ENCODE measurements around the gene GPC6.

GPC6 gene

DNA sequence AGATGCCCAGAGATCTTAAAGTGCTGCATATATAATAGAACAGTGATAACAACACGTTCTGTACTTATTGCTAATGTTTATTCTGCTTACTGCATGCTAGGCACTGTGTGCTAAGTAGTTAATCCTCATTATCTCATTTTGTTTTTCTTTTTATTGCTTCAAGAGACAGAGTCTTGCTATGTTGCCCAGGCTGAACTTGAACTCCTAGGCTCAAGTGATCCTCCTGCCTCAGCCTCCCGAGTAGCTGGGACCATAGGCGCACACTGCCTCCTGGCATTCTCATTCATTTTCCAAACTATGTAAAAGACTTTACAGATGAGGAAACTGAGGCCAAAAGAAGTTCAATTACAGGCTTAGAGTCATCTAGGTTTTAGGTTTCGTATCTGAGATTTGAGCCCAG is 548.4 kb downstream of the GPC6 start:
- H3K27ac ChIP-seq (ENCODE audit: insufficient read depth in 1 of 2, low read depth in 1 of 2, low read length in 2 of 2, poor library complexity in 1 of 2, severe bottlenecking in 2 of 2), result no peak overlapping the region
- ChIA-PET POLR2A (no interaction called here), CTCF (no interaction called here)
- H3K36me3 ChIP-seq (ENCODE audit: control insufficient read depth in 4 of 4, insufficient read depth in 4 of 4, low read length in 3 of 4), result no peaks in the 10 kb centered on the region
- no peak for DNase-seq
- H3K27me3 ChIP-seq (replicated peaks in 2 of 5; ENCODE audit: control insufficient read depth in 4 of 5, insufficient read depth in 5 of 5, low read length in 4 of 5), result no peaks in the 10 kb centered on the region
- no peaks in the 10 kb centered on the region for H3K9me3 ChIP-seq (ENCODE audit: control extremely low read depth in 1 of 5, control insufficient read depth in 4 of 5, insufficient read depth in 2 of 5, low read depth in 1 of 5, low read length in 4 of 5)
- no peaks in the 10 kb centered on the region for H3K4me1 ChIP-seq (ENCODE audit: control extremely low read depth in 1 of 4, control insufficient read depth in 4 of 4, insufficient read depth in 4 of 4, low read length in 3 of 4)
- H3K4me3 ChIP-seq (ENCODE audit: control insufficient read depth in 1 of 7, extremely low read depth in 1 of 7, insufficient read depth in 4 of 7, low read depth in 2 of 7, low read length in 6 of 7), result no peak overlapping the region
- WGBS (ENCODE audit: insufficient coverage), result 96% methylated on average over 3 of the region's 4 CpGs

DNA sequence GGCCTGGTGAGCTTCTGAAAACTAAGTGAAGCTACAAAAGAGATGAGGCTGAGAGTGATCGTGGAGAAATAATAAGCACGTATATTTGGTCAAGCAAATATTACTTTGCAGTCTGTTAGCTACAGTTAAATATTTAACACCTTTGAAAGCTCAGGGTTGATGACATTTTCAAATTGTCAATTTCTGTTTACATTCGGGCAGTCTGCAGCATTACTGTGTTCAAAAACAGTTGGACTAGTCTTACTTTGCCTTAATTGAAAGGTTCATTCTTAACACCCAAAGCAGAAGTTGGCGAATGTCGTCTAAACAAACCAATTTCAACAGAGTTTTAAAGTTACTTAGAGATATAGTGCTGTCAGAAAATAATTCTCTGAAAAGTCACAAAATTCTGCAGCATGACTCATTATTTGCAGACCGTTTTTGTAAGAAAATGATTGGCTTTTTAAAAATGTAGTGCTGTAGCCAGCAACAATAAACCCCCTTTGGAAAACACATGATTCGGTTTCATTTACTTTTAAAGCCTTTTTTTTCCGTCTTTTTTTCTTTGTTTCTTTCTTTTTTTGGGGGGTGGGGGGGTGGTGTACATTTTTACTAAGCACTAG is 549.0 kb downstream of the GPC6 start:
- ChIA-PET POLR2A (no interaction called here), CTCF (no interaction called here)
- no peaks in the 10 kb centered on the region for H3K36me3 ChIP-seq (ENCODE audit: control insufficient read depth in 4 of 4, insufficient read depth in 4 of 4, low read length in 3 of 4)
- H3K27ac ChIP-seq (ENCODE audit: insufficient read depth in 1 of 2, low read depth in 1 of 2, low read length in 2 of 2, poor library complexity in 1 of 2, severe bottlenecking in 2 of 2), result no peak overlapping the region
- H3K27me3 ChIP-seq (replicated peaks in 2 of 5; ENCODE audit: control insufficient read depth in 4 of 5, insufficient read depth in 5 of 5, low read length in 4 of 5), result no peaks in the 10 kb centered on the region
- DNase-seq, result no peak
- H3K4me1 ChIP-seq (ENCODE audit: control extremely low read depth in 1 of 4, control insufficient read depth in 4 of 4, insufficient read depth in 4 of 4, low read length in 3 of 4), result no peaks in the 10 kb centered on the region
- no peaks in the 10 kb centered on the region for H3K9me3 ChIP-seq (ENCODE audit: control extremely low read depth in 1 of 5, control insufficient read depth in 4 of 5, insufficient read depth in 2 of 5, low read depth in 1 of 5, low read length in 4 of 5)
- 100% methylated on average over 2 of the region's 8 CpGs for WGBS (ENCODE audit: insufficient coverage)
- no peak overlapping the region for H3K4me3 ChIP-seq (ENCODE audit: control insufficient read depth in 1 of 7, extremely low read depth in 1 of 7, insufficient read depth in 4 of 7, low read depth in 2 of 7, low read length in 6 of 7)

DNA sequence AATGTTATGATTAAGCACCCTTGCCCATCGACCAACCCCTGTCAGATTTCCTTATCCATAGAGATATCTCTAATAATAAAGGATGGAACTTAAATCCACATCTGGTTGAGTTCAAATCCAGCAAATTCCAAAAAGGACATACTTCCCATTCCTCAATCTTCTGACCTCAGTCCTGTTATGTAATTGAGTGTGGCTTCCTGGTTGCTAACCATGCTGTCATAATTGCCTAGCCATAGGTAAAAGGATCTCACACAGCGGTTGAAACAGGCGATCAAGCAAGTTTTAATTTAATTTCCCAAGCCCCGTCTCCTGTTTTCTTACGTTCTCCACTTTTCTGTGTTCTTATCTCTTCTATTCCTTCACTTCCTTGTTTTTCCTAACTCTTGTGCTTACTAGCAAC is 550.3 kb downstream of the GPC6 start:
- no peak for DNase-seq

DNA sequence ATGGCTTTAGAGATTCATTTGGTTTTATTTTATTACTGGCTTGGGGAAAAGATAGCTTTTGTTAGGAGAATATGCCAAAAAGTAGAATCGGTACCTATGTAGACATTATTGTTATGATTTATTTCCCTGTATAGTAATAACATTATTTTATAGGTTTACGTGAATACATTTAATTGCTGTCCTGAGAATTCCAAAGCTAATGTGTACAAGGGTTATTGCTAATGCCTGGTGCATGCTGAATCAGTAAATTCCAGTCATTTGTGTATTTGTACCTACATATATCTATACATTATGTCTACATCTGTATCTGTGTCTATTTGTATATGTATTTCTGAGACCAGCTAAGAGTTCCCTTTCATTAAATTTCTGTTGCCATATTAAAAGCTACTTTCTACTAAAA is 550.9 kb downstream of the GPC6 start:
- no CpG with 5 or more reads among the region's 2 CpGs for WGBS (ENCODE audit: insufficient coverage)
- CTCF ChIA-PET, result no interaction called here
- H3K27ac ChIP-seq (ENCODE audit: insufficient read depth in 1 of 2, low read depth in 1 of 2, low read length in 2 of 2, poor library complexity in 1 of 2, severe bottlenecking in 2 of 2), result no peak overlapping the region

More for the DNA sequence above, 550.3 kb downstream of the GPC6 start:
- ChIA-PET POLR2A (no interaction called here), CTCF (no interaction called here)
- no peaks in the 10 kb centered on the region for H3K27me3 ChIP-seq (replicated peaks in 2 of 5; ENCODE audit: control insufficient read depth in 4 of 5, insufficient read depth in 5 of 5, low read length in 4 of 5)
- no peak overlapping the region for H3K4me3 ChIP-seq (ENCODE audit: control insufficient read depth in 1 of 7, extremely low read depth in 1 of 7, insufficient read depth in 4 of 7, low read depth in 2 of 7, low read length in 6 of 7)
- H3K9me3 ChIP-seq (ENCODE audit: control extremely low read depth in 1 of 5, control insufficient read depth in 4 of 5, insufficient read depth in 2 of 5, low read depth in 1 of 5, low read length in 4 of 5), result no peaks in the 10 kb centered on the region
- 80% methylated on average over 4 of the region's 5 CpGs for WGBS (ENCODE audit: insufficient coverage)
- H3K27ac ChIP-seq (ENCODE audit: insufficient read depth in 1 of 2, low read depth in 1 of 2, low read length in 2 of 2, poor library complexity in 1 of 2, severe bottlenecking in 2 of 2), result no peak overlapping the region
- no peaks in the 10 kb centered on the region for H3K4me1 ChIP-seq (ENCODE audit: control extremely low read depth in 1 of 4, control insufficient read depth in 4 of 4, insufficient read depth in 4 of 4, low read length in 3 of 4)
- H3K36me3 ChIP-seq (ENCODE audit: control insufficient read depth in 4 of 4, insufficient read depth in 4 of 4, low read length in 3 of 4), result no peaks in the 10 kb centered on the region

DNA sequence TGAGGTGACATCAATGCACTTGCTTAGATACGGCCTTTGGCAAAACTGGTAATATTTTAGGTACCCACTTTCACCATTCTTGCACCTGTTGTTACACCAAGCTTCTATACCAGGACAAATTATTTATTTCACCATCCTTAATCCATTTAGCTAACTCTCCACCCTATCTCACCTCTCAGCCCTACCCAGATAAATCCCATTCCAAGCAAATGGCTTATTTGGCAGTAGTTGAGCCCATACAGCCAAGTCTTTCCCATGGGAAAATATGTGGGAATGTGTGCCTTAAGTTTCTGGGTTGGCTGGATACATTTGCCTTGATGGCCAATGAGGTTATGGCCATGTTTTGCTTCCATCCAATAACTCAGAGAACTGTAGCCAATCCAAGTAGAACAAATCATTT is 551.9 kb downstream of the GPC6 start:
- Histone ChIP-seq H3K36me3 (ENCODE audit: control insufficient read depth in 4 of 4, insufficient read depth in 4 of 4, low read length in 3 of 4) (no peaks in the 10 kb centered on the region), H3K4me1 (ENCODE audit: control extremely low read depth in 1 of 4, control insufficient read depth in 4 of 4, insufficient read depth in 4 of 4, low read length in 3 of 4) (no peaks in the 10 kb centered on the region), H3K9me3 (ENCODE audit: control extremely low read depth in 1 of 5, control insufficient read depth in 4 of 5, insufficient read depth in 2 of 5, low read depth in 1 of 5, low read length in 4 of 5) (peaks cover 0 to 2% (median 0%) of the 10 kb centered on the region in 5 experiments), H3K27me3 (replicated peaks in 2 of 5; ENCODE audit: control insufficient read depth in 4 of 5, insufficient read depth in 5 of 5, low read length in 4 of 5) (no peaks in the 10 kb centered on the region), H3K27ac (ENCODE audit: insufficient read depth in 1 of 2, low read depth in 1 of 2, low read length in 2 of 2, poor library complexity in 1 of 2, severe bottlenecking in 2 of 2) (no peak overlapping the region), H3K4me3 (ENCODE audit: control insufficient read depth in 1 of 7, extremely low read depth in 1 of 7, insufficient read depth in 4 of 7, low read depth in 2 of 7, low read length in 6 of 7) (no peak overlapping the region)
- 75% methylated on average over 1 of the region's 1 CpG for WGBS (ENCODE audit: insufficient coverage)
- no peak for DNase-seq
- POLR2A ChIA-PET, result no interaction called here
- CTCF ChIA-PET, result no interaction called here

More for the DNA sequence above, 550.9 kb downstream of the GPC6 start:
- POLR2A ChIA-PET, result no interaction called here
- Histone ChIP-seq H3K27me3 (replicated peaks in 2 of 5; ENCODE audit: control insufficient read depth in 4 of 5, insufficient read depth in 5 of 5, low read length in 4 of 5) (no peaks in the 10 kb centered on the region), H3K36me3 (ENCODE audit: control insufficient read depth in 4 of 4, insufficient read depth in 4 of 4, low read length in 3 of 4) (no peaks in the 10 kb centered on the region), H3K9me3 (ENCODE audit: control extremely low read depth in 1 of 5, control insufficient read depth in 4 of 5, insufficient read depth in 2 of 5, low read depth in 1 of 5, low read length in 4 of 5) (no peaks in the 10 kb centered on the region), H3K4me1 (ENCODE audit: control extremely low read depth in 1 of 4, control insufficient read depth in 4 of 4, insufficient read depth in 4 of 4, low read length in 3 of 4) (no peaks in the 10 kb centered on the region), H3K4me3 (ENCODE audit: control insufficient read depth in 1 of 7, extremely low read depth in 1 of 7, insufficient read depth in 4 of 7, low read depth in 2 of 7, low read length in 6 of 7) (no peak overlapping the region)
- no peak for DNase-seq

DNA sequence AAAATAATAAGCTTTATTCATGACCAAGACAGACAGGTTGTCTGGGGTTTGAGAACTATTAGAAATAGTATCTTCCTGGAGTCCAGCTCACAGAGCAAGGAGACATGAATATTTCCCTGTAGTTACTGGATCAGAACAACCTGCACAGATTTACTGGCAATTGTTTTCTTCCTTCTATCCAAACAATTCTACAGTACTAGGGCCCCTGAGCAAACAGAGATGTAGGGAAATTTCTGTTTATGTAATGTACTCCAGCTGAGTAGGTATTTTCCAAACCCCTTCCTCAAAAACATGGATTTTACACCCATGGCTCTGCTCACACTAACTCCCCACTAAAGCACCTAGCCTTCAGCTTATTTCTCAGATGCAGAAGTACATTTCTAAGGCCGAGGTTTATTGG is 557.6 kb downstream of the GPC6 start:
- no peaks in the 10 kb centered on the region for H3K36me3 ChIP-seq (ENCODE audit: control insufficient read depth in 4 of 4, insufficient read depth in 4 of 4, low read length in 3 of 4)
- peaks cover 0 to 2% (median 0%) of the 10 kb centered on the region in 5 experiments for H3K9me3 ChIP-seq (ENCODE audit: control extremely low read depth in 1 of 5, control insufficient read depth in 4 of 5, insufficient read depth in 2 of 5, low read depth in 1 of 5, low read length in 4 of 5)
- no peaks in the 10 kb centered on the region for H3K27me3 ChIP-seq (replicated peaks in 2 of 5; ENCODE audit: control insufficient read depth in 4 of 5, insufficient read depth in 5 of 5, low read length in 4 of 5)
- ChIA-PET POLR2A (no interaction called here), CTCF (interaction anchor here (1.3 kb wide), 1 partner anchor 17 kb away, joined by 3 read pairs; no protein-coding TSS in a partner anchor)
- no peaks in the 10 kb centered on the region for H3K4me1 ChIP-seq (ENCODE audit: control extremely low read depth in 1 of 4, control insufficient read depth in 4 of 4, insufficient read depth in 4 of 4, low read length in 3 of 4)
- WGBS (ENCODE audit: insufficient coverage), result no CpG with 5 or more reads among the region's 1 CpG
- DNase-seq, result no peak
- H3K4me3 ChIP-seq (ENCODE audit: control insufficient read depth in 1 of 7, extremely low read depth in 1 of 7, insufficient read depth in 4 of 7, low read depth in 2 of 7, low read length in 6 of 7), result no peak overlapping the region
- no peak overlapping the region for H3K27ac ChIP-seq (ENCODE audit: insufficient read depth in 1 of 2, low read depth in 1 of 2, low read length in 2 of 2, poor library complexity in 1 of 2, severe bottlenecking in 2 of 2)

DNA sequence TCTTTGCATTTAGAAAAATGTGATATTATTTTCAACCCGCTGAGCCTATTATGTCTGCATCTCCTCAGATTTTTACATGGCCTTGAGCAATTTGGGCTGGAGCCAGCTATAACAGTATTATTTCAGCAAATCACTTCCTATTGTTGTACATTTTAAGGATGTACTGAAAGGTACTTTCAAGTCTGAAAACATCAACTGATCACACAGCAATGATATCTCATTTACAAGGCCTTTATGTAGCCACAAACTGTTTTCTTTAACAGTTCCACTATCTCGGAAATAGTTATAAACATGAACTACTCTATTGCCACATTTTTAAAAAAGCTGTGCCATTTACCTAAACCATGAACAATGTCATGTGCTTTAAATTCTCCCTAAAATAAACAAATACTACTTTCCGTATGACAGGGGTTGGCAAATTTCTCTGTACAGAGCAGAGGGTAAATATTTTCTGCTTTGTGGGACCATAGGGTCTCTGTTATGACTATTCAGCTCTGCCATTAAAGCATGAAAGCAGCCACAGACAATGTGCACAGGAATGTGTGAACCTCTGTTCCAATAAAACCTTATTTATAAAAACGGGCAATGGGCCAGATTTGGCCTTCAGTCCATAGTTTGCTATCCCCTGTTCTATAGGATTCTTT is 560.4 kb downstream of the GPC6 start:
- no peaks in the 10 kb centered on the region for H3K36me3 ChIP-seq (ENCODE audit: control insufficient read depth in 4 of 4, insufficient read depth in 4 of 4, low read length in 3 of 4)
- no peaks in the 10 kb centered on the region for H3K4me1 ChIP-seq (ENCODE audit: control extremely low read depth in 1 of 4, control insufficient read depth in 4 of 4, insufficient read depth in 4 of 4, low read length in 3 of 4)
- ChIA-PET POLR2A (no interaction called here), CTCF (no interaction called here)
- H3K9me3 ChIP-seq (ENCODE audit: control extremely low read depth in 1 of 5, control insufficient read depth in 4 of 5, insufficient read depth in 2 of 5, low read depth in 1 of 5, low read length in 4 of 5), result peaks cover 0 to 2% (median 0%) of the 10 kb centered on the region in 5 experiments
- H3K27me3 ChIP-seq (replicated peaks in 2 of 5; ENCODE audit: control insufficient read depth in 4 of 5, insufficient read depth in 5 of 5, low read length in 4 of 5), result no peaks in the 10 kb centered on the region
- no peak for DNase-seq
- 95% methylated on average over 4 of the region's 4 CpGs for WGBS (ENCODE audit: insufficient coverage)
- no peak overlapping the region for H3K27ac ChIP-seq (ENCODE audit: insufficient read depth in 1 of 2, low read depth in 1 of 2, low read length in 2 of 2, poor library complexity in 1 of 2, severe bottlenecking in 2 of 2)
- no peak overlapping the region for H3K4me3 ChIP-seq (ENCODE audit: control insufficient read depth in 1 of 7, extremely low read depth in 1 of 7, insufficient read depth in 4 of 7, low read depth in 2 of 7, low read length in 6 of 7)

Data from common myeloid progenitor, CD34-positive (primary cell).